Activated T-helper 17 cell treated with anti-CD3 and anti-CD28 coated beads, Interleukin-2, amount 50 U/mL, for 72 hours (primary cell): ENCODE results near the gene MLN. TPM values are rescaled to one million over a fixed set of nuclear protein-coding genes. Genes with fewer than 3 reads are reported as not detected.
A peak's percentile ranks its signal among the peaks of the same experiment; 100 is the strongest.

Experiments used
- ATAC-seq: fragments of 150-1000 bp; cut with Tn5 transposase; replicated peaks from 2 replicates; pipeline ENCODE4 v1.10.0; 2021; ENCODE audit warnings: mild to moderate bottlenecking, moderate library complexity
- H3K27ac Mint-ChIP-seq: one replicate; pipeline ENCODE4 v1.8.0; 2022; ENCODE audit warnings: mixed read lengths
- H3K27me3 Mint-ChIP-seq: one replicate; pipeline ENCODE4 v1.8.0; 2022; ENCODE audit warnings: mixed read lengths
- H3K36me3 Mint-ChIP-seq: one replicate; pipeline ENCODE4 v1.8.0; 2022; ENCODE audit warnings: low read depth, mild to moderate bottlenecking, mixed read lengths
- H3K4me1 Mint-ChIP-seq: one replicate; pipeline ENCODE4 v1.8.0; 2022; ENCODE audit warnings: mixed read lengths
- H3K4me3 Mint-ChIP-seq: one replicate; pipeline ENCODE4 v1.8.0; 2022; ENCODE audit warnings: mild to moderate bottlenecking, mixed read lengths
- H3K9me3 Mint-ChIP-seq: one replicate; pipeline ENCODE4 v1.8.0; 2022; ENCODE audit warnings: mixed read lengths
- total RNA-seq, 2 donors: library from RNA; stranded (reverse); gene quantifications; one replicate each; pipeline ENCODE4 v1.2.3, GENCODE V29; 2022

MLN gene
- total RNA-seq, 2 donors from 2014 or later, result not detected

- Mint-ChIP-seq H3K36me3 (no peaks in the 10 kb centered on the region), H3K4me3 (no peak overlapping the region), H3K27me3 (peaks cover 45% of the 10 kb centered on the region), H3K27ac (no peak overlapping the region), H3K4me1 (no peaks in the 10 kb centered on the region), H3K9me3 (no peaks in the 10 kb centered on the region)
- ATAC-seq, result no peak
These were observed 9.6 kb upstream of the MLN start for GRCh38 chr6:33813246-33813904.

GRCh38 chr6:33812669-33813068, 8.9 kb upstream of the MLN start:
- Mint-ChIP-seq H3K27me3 (peaks cover 51% of the 10 kb centered on the region), H3K36me3 (no peaks in the 10 kb centered on the region), H3K4me1 (peaks cover 7% of the 10 kb centered on the region), H3K4me3 (no peak overlapping the region), H3K9me3 (no peaks in the 10 kb centered on the region), H3K27ac (no peak overlapping the region)
- no peak for ATAC-seq

DNA sequence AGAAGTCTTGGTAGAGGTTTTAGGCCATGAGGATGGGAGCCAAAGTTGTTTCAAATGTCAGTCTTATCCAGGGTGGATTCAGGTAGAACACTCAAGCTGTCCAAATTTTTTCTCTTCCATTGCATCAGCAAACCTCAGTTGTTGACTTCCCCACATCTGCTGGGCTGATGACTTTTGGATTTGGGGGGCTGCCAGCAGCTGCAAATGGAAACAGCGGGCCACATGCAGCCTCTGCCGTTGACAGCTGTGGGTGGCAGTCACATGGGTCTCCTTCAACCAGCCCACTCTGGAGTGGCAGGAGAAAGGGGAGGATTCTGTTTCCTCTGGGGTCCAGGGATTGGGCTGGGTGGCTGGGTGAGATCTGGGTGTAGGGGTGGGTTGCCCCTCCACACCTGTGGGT, 5.8 kb upstream of the MLN start:
- Mint-ChIP-seq H3K4me3 (no peak overlapping the region), H3K9me3 (no peaks in the 10 kb centered on the region), H3K27me3 (peaks cover 43% of the 10 kb centered on the region)

DNA sequence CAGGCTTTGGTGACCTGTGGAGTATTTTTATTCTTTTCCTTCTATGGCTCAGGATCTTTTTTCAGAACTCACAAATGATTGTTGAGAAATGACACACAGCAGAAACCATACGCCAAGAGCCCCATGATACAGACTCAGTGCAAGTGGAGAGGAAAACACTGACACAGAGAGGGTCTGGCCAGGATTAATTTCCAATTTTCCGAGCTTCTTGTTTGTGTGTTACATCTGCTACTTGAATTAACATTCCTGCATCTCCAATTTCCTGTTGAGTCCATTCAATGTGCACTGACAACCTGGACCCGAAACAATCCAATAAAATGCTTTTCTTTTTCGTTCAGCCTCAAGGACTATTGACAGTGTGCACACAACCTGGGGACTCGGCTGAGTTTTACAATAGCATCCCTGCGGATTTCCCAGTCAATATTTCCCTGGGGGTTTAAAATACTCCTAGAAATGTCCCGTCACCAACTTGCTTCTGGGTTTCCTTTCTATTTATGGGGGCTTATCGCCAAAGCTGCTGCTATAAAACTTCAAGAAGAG, 4.9 kb upstream of the MLN start:
- Mint-ChIP-seq H3K36me3 (no peaks in the 10 kb centered on the region), H3K4me3 (no peak overlapping the region), H3K4me1 (peaks cover 13% of the 10 kb centered on the region), H3K27ac (no peak overlapping the region), H3K27me3 (peaks cover 43% of the 10 kb centered on the region), H3K9me3 (no peaks in the 10 kb centered on the region)
- ATAC-seq, result no peak

More for the DNA sequence above, 5.8 kb upstream of the MLN start:
- Mint-ChIP-seq H3K27ac (no peak overlapping the region), H3K36me3 (no peaks in the 10 kb centered on the region), H3K4me1 (peaks cover 13% of the 10 kb centered on the region)
- no peak for ATAC-seq

- H3K9me3 Mint-ChIP-seq, result no peaks in the 10 kb centered on the region
- H3K27ac Mint-ChIP-seq, result peak overlapping the region; percentile 18
- peaks cover 35% of the 10 kb centered on the region for H3K27me3 Mint-ChIP-seq
- ATAC-seq, result no peak
- H3K4me3 Mint-ChIP-seq, result no peak overlapping the region
- H3K4me1 Mint-ChIP-seq, result peaks cover 13% of the 10 kb centered on the region
- H3K36me3 Mint-ChIP-seq, result no peaks in the 10 kb centered on the region
These were observed 3.8 kb upstream of the MLN start for GRCh38 chr6:33807606-33808005.

DNA sequence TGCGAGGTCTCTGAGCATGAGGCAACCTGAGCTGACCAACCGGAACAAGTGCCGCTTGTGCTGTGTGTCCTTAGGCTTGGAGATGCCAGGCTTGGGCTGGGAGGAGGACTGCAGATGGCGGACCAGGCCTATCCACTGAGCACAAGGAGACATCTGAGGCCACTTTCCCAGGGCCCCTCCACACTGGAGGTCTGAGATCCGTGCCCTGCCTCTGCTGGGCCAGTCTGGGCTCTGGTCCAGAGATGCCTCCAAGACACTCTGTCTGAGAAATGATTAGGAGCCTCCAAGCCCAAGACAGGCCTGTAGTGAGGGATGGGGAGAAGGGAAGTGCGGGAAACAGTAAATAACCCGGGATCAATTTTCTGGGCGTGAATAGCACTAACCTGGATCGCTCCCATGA, 3.0 kb upstream of the MLN start:
- H3K27ac Mint-ChIP-seq, result no peak overlapping the region
- H3K36me3 Mint-ChIP-seq, result no peaks in the 10 kb centered on the region
- H3K4me3 Mint-ChIP-seq, result no peak overlapping the region
- H3K9me3 Mint-ChIP-seq, result no peaks in the 10 kb centered on the region
- H3K4me1 Mint-ChIP-seq, result peaks cover 13% of the 10 kb centered on the region
- peaks cover 32% of the 10 kb centered on the region for H3K27me3 Mint-ChIP-seq
- ATAC-seq, result no peak

- peaks cover 26% of the 10 kb centered on the region for H3K27me3 Mint-ChIP-seq
- no peak overlapping the region for H3K27ac Mint-ChIP-seq
- no peak for ATAC-seq
- no peaks in the 10 kb centered on the region for H3K36me3 Mint-ChIP-seq
- H3K4me3 Mint-ChIP-seq, result no peak overlapping the region
- no peaks in the 10 kb centered on the region for H3K9me3 Mint-ChIP-seq
- H3K4me1 Mint-ChIP-seq, result peaks cover 3% of the 10 kb centered on the region
These were observed 1.4 kb downstream of the MLN start for GRCh38 chr6:33802186-33802958.

DNA sequence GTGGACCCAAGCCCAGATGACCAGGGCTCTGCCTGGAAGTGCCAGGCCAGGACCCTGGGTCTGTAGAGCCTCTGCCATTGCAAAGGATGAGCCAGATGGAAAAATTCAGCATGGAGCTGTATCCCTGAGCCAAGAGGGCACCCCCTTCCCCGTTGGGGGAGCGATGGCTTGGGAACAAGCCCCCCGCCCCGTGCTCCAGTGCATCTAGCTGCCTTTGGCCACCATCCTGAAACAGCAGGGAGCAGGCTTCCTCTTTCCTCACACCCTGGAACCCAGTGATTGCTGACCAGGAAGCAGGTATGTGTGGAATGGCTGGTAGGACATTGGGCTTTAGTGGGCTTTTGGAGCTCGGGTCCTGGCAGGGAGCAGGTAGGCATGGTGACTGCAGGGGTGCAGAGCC, 2.2 kb downstream of the MLN start:
- ATAC-seq, result no peak
- Mint-ChIP-seq H3K4me1 (no peaks in the 10 kb centered on the region), H3K27ac (no peak overlapping the region), H3K27me3 (peaks cover 29% of the 10 kb centered on the region), H3K36me3 (no peaks in the 10 kb centered on the region), H3K9me3 (no peaks in the 10 kb centered on the region), H3K4me3 (no peak overlapping the region)

GRCh38 chr6:33800248-33800969, 3.4 kb downstream of the MLN start:
- peaks cover 29% of the 10 kb centered on the region for H3K27me3 Mint-ChIP-seq
- no peak for ATAC-seq
- H3K4me1 Mint-ChIP-seq, result no peaks in the 10 kb centered on the region
- no peak overlapping the region for H3K27ac Mint-ChIP-seq
- no peak overlapping the region for H3K4me3 Mint-ChIP-seq
- H3K36me3 Mint-ChIP-seq, result no peaks in the 10 kb centered on the region
- no peaks in the 10 kb centered on the region for H3K9me3 Mint-ChIP-seq

- Mint-ChIP-seq H3K4me1 (no peaks in the 10 kb centered on the region), H3K4me3 (no peak overlapping the region), H3K27ac (no peak overlapping the region), H3K27me3 (peaks cover 26% of the 10 kb centered on the region), H3K36me3 (no peaks in the 10 kb centered on the region), H3K9me3 (no peaks in the 10 kb centered on the region)
- ATAC-seq, result no peak
These were observed 4.2 kb downstream of the MLN start for GRCh38 chr6:33799454-33800113.

GRCh38 chr6:33798343-33798848, 5.4 kb downstream of the MLN start:
- H3K4me3 Mint-ChIP-seq, result no peak overlapping the region
- no peaks in the 10 kb centered on the region for H3K36me3 Mint-ChIP-seq
- no peak overlapping the region for H3K27ac Mint-ChIP-seq
- no peaks in the 10 kb centered on the region for H3K4me1 Mint-ChIP-seq
- ATAC-seq, result no peak
- peaks cover 26% of the 10 kb centered on the region for H3K27me3 Mint-ChIP-seq
- no peaks in the 10 kb centered on the region for H3K9me3 Mint-ChIP-seq

DNA sequence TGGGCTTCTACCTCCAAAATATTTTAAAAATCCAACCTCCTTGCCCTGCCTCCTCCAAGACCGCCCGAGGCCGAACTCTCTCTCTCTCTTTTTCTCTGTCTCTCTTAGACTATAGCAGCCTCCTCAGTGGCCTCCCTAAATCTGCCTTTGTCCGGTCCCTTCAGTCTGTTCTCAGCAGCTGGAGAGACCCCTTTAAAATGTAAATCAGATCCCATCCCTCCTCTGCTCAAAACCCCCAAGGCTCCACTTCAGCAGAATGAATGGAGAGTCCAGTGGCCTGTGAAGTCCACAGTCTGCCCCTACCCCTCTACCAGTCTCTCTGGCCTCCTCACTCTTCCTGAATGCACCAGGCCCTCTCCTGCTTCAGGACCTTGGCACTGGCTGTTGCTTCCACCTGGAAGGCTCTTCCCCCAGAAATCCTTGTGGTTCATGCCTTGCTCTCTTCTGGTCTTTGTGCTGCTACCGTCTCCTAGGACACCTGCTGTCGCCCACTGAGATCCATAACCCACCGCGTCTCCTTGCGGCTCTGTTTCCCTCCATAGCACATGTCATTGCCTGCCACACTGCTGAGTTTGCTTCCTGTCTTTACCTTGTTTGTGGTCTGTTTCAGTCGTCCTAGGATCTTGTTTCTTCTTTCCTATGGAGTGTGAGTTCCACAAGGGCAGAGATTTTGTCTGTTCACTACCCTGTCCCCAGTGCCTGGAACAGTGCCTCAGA, 6.0 kb downstream of the MLN start:
- Mint-ChIP-seq H3K4me1 (no peaks in the 10 kb centered on the region), H3K27me3 (peaks cover 26% of the 10 kb centered on the region), H3K36me3 (no peaks in the 10 kb centered on the region), H3K4me3 (no peak overlapping the region), H3K27ac (no peak overlapping the region), H3K9me3 (no peaks in the 10 kb centered on the region)
- ATAC-seq, result no peak

GRCh38 chr6:33794910-33795623, 8.7 kb downstream of the MLN start:
- H3K27me3 Mint-ChIP-seq, result peaks cover 21% of the 10 kb centered on the region
- H3K36me3 Mint-ChIP-seq, result no peaks in the 10 kb centered on the region

More at GRCh38 chr6:33794910-33795623, 8.7 kb downstream of the MLN start:
- Mint-ChIP-seq H3K4me3 (no peak overlapping the region), H3K9me3 (no peaks in the 10 kb centered on the region), H3K4me1 (peaks cover 4% of the 10 kb centered on the region), H3K27ac (no peak overlapping the region)
- no peak for ATAC-seq
